CMK (cell line): ENCODE results near the gene PTPN14.

Experiments used
- DNase-seq: peaks from one replicate; pipeline ENCODE4 v3.0.0-alpha.2; 2010; ENCODE audit warnings: low read depth

The PTPN14 gene

DNA sequence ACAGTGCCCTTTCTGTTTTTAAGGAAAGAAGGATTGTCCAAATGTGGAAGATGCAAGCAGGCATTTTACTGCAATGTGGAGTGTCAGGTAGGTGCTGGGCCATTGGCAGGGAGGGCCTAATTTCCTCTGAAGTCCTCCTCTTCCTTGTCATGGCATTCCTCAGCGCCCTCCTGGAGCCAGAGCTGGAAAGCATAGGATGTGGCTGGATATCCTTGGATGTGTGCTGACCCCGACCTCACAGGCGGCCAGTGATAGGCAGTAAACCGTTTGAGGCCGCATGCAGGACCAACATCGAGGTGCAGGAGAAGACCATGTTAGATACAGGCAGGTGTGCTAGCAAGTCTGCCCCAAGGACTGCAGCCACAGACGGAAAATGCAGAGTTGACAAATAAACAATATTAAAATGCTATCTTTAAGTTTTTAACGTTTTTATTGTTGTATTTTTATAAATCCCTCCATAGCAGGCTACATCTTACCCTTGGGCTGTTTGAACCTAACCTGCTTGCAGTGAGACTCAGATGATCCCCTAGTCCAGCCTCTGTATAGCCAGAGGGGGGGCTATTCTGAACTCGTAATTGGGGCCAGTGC is 246.1 kb downstream of the PTPN14 start:
- DNase-seq: no peak

- DNase-seq: no peak
Observed at GRCh38 chr1:214303141-214303930, 248.1 kb downstream of the PTPN14 start.

DNA sequence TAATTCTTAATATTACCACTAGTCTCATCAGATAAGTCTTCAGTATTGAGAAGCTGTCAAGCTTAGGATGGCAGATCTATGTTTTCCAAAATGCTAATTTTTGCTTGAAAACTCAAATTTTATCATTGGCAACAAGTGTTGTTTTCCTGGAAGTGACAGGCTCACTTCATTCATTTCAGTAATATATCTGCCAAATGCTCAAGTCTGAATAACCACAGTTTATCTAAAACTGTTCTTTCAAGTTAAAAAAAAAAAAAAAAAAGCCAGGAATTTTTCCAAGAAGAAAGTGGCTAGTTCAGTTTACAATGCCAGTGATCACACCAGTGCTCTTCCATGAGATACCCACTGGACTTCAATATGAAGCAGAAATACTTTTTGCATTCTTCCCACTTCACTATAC is 249.9 kb downstream of the PTPN14 start:
- DNase-seq: no peak

DNA sequence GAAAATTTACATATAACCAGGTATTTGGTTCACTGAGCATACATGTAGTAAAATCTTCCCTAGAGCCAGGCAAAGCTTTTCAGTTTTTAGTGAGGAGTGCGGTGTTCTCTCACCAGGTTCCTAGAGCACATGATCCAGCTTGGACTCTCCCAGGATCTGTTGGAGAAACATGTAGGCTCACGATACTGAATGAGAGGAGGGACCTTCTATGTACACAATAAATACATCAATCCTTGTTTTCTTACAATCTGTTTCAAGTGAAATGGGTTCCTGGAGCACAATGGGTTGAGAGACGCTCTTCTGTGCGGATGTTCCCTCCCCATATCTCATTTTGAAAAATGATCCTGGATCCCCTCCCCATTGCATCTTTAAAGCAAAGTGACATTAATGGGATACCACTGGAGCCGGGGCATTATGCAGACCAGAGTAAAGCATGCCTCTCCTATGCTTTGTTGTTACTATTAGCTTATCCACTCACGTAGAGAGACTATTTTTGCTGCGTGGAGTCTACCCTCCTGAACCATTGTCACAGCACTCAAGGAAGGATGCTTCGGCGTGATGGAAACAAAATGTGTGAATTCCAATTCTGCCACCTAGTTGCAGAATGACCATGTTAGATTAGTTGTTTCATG is 251.1 kb downstream of the PTPN14 start:
- DNase-seq: no peak
